Smooth muscle cell (in vitro differentiated cells): ENCODE data around the gene PIP4K2A. TPM values are rescaled to one million over a fixed set of nuclear protein-coding genes. Genes with fewer than 3 reads are reported as not detected.

Source experiments
- DNase-seq: peaks from one replicate; lab custom pipeline; 2025; ENCODE audit not compliant: unreplicated experiment; lab: John Stamatoyannopoulos, UW
- H2AFZ ChIP-seq: fragments of 200-600 bp; sonication (generic); 2 replicates; pipeline ENCODE4 v1.6.0; 2016; ENCODE audit warnings: antibody characterized with exemption, low read depth, mild to moderate bottlenecking
- H3F3A ChIP-seq: fragments of 200-600 bp; sonication (generic); 2 replicates; pipeline ENCODE4 v1.6.0; 2017; ENCODE audit warnings: antibody characterized with exemption, low read depth
- H3K27ac ChIP-seq: fragments of 200-600 bp; sonication (generic); 2 replicates; pipeline ENCODE4 v1.5.1; 2016; ENCODE audit warnings: low read depth, mild to moderate bottlenecking
- H3K27me3 ChIP-seq: fragments of 200-600 bp; sonication (generic); 2 replicates; pipeline ENCODE4 v1.6.1; 2016; ENCODE audit warnings: low read depth, mild to moderate bottlenecking
- H3K36me3 ChIP-seq: fragments of 200-600 bp; sonication (generic); 2 replicates; pipeline ENCODE4 v1.5.1; 2016; ENCODE audit warnings: low read depth
- H3K4me1 ChIP-seq: fragments of 200-600 bp; sonication (generic); 2 replicates; pipeline ENCODE4 v1.5.1; 2016; ENCODE audit warnings: low read depth
- H3K4me2 ChIP-seq: fragments of 200-600 bp; sonication (generic); 2 replicates; pipeline ENCODE4 v1.6.0; 2016; ENCODE audit warnings: mild to moderate bottlenecking
- H3K4me3 ChIP-seq: fragments of 200-600 bp; sonication (generic); 2 replicates; pipeline ENCODE4 v1.5.1; 2016; ENCODE audit warnings: mild to moderate bottlenecking
- H3K79me2 ChIP-seq: fragments of 200-600 bp; sonication (generic); 2 replicates; pipeline ENCODE4 v1.6.0; 2016; ENCODE audit warnings: low read depth, mild to moderate bottlenecking
- H3K9ac ChIP-seq: fragments of 200-600 bp; sonication (generic); 2 replicates; pipeline ENCODE4 v1.6.0; 2016; ENCODE audit warnings: low read depth
- H3K9me3 ChIP-seq: fragments of 200-600 bp; sonication (generic); replicated peaks from 2 replicates; pipeline ENCODE4 v1.5.1; 2016; ENCODE audit warnings: low read depth
- H4K20me1 ChIP-seq: fragments of 200-600 bp; sonication (generic); 2 replicates; pipeline ENCODE4 v1.6.0; 2016; ENCODE audit warnings: low read depth
- WGBS: methylation state at CpG from one replicate; pipeline ENCODE4 v1.1.7; 2016; ENCODE audit warnings: low lambda C conversion rate; 5-methylcytosine and 5-hydroxymethylcytosine counted together
- polyA plus RNA-seq: library from polyadenylated mRNA; unstranded; fragments of >200 nt; fragmentation: Nextera tagmentation; extraction: Ambion mirVana; gene quantifications from 2 replicates; pipeline ENCODE4 v1.2.1, GENCODE V29; 2016
- total RNA-seq: library from RNA; depleted of rRNA; stranded (reverse); fragments of >200 nt; gene quantifications from 2 replicates; pipeline ENCODE4 v1.2.3, GENCODE V29; 2014
- TF ChIP-seq, protein P1 (sequence below): fragments of 200-600 bp; sonication (generic); IDR thresholded peaks from 2 replicates; pipeline ENCODE4 v1.5.1; 2017; ENCODE audit warnings: borderline replicate concordance, mild to moderate bottlenecking, antibody characterized with exemption; ENCODE audit not compliant: insufficient read depth, poor library complexity, severe bottlenecking

Gene PIP4K2A
- total and polyA plus RNA-seq, 2 experiments from 2014 or later = 7.5 to 8.9 TPM

GRCh38 chr10:22581461-22581860 is 132.9 kb downstream of the PIP4K2A start:
- H3K4me1 ChIP-seq = no peaks in the 10 kb centered on the region
- no peak for DNase-seq
- no peak overlapping the region for H3K9ac ChIP-seq
- no peak overlapping the region for H3K27ac ChIP-seq
- no peaks in the 10 kb centered on the region for H3K36me3 ChIP-seq
- H4K20me1 ChIP-seq = no peaks in the 10 kb centered on the region
- H3K4me3 ChIP-seq = no peak overlapping the region
- H2AFZ ChIP-seq = no peak overlapping the region
- TF ChIP-seq, protein P1, sequence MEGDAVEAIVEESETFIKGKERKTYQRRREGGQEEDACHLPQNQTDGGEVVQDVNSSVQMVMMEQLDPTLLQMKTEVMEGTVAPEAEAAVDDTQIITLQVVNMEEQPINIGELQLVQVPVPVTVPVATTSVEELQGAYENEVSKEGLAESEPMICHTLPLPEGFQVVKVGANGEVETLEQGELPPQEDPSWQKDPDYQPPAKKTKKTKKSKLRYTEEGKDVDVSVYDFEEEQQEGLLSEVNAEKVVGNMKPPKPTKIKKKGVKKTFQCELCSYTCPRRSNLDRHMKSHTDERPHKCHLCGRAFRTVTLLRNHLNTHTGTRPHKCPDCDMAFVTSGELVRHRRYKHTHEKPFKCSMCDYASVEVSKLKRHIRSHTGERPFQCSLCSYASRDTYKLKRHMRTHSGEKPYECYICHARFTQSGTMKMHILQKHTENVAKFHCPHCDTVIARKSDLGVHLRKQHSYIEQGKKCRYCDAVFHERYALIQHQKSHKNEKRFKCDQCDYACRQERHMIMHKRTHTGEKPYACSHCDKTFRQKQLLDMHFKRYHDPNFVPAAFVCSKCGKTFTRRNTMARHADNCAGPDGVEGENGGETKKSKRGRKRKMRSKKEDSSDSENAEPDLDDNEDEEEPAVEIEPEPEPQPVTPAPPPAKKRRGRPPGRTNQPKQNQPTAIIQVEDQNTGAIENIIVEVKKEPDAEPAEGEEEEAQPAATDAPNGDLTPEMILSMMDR = no peak
- 92% methylated on average over 2 of the region's 2 CpGs for WGBS
- H3K4me2 ChIP-seq = no peak overlapping the region
- no peaks in the 10 kb centered on the region for H3K79me2 ChIP-seq
- no peaks in the 10 kb centered on the region for H3K9me3 ChIP-seq
- no peaks in the 10 kb centered on the region for H3K27me3 ChIP-seq
- no peaks in the 10 kb centered on the region for H3F3A ChIP-seq

GRCh38 chr10:22580711-22581110 is 133.7 kb downstream of the PIP4K2A start:
- no peaks in the 10 kb centered on the region for H3K36me3 ChIP-seq
- H4K20me1 ChIP-seq = no peaks in the 10 kb centered on the region
- no peak overlapping the region for H3K27ac ChIP-seq
- TF ChIP-seq, protein P1 = no peak
- no peak for DNase-seq
- H3K4me2 ChIP-seq = no peak overlapping the region
- 96% methylated on average over 9 of the region's 9 CpGs for WGBS
- H3K4me1 ChIP-seq = no peaks in the 10 kb centered on the region
- no peak overlapping the region for H2AFZ ChIP-seq
- no peaks in the 10 kb centered on the region for H3F3A ChIP-seq
- H3K27me3 ChIP-seq = no peaks in the 10 kb centered on the region
- no peak overlapping the region for H3K4me3 ChIP-seq
- H3K79me2 ChIP-seq = no peaks in the 10 kb centered on the region
- no peak overlapping the region for H3K9ac ChIP-seq
- H3K9me3 ChIP-seq = no peaks in the 10 kb centered on the region

DNA sequence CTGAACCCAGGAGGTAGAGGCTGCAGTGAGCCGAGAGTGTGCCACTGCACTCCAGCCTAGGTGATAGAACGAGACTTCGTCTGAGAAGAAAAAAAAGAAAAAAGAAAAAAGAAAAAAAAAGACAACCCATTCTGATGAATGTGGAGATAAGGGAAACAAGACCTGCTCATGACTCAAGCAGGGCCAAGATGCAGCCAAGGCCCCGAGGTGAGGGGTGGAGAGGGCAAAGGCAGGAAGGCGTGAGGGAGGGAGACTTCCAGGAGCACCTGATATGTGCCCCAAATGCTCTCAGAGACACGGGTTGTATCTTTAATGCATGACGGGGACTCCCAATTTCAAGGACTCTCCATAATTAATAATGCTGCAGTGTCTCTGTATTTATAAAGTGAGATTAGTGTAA is 134.6 kb downstream of the PIP4K2A start:
- WGBS = 75% methylated on average over 7 of the region's 7 CpGs
- no peak for DNase-seq

More for the DNA sequence above, 134.6 kb downstream of the PIP4K2A start:
- H3F3A ChIP-seq = no peaks in the 10 kb centered on the region
- H3K27me3 ChIP-seq = no peaks in the 10 kb centered on the region
- no peak overlapping the region for H2AFZ ChIP-seq
- H3K9ac ChIP-seq = no peak overlapping the region
- no peak overlapping the region for H3K27ac ChIP-seq
- no peaks in the 10 kb centered on the region for H3K9me3 ChIP-seq
- TF ChIP-seq, protein P1 = no peak
- no peaks in the 10 kb centered on the region for H4K20me1 ChIP-seq
- no peaks in the 10 kb centered on the region for H3K79me2 ChIP-seq
- no peak overlapping the region for H3K4me3 ChIP-seq
- no peaks in the 10 kb centered on the region for H3K36me3 ChIP-seq
- H3K4me1 ChIP-seq = no peaks in the 10 kb centered on the region
- no peak overlapping the region for H3K4me2 ChIP-seq
